HS-5 (cell line): ENCODE data around the gene SLC27A2.
A peak's percentile ranks its signal among the peaks of the same experiment; 100 is the strongest.
"Not testable (repeated sequence)": the region's sequence is repeated elsewhere in the genome, so short reads cannot be mapped to it uniquely, and the experiment has no call there.

Experiments used
- DNase-seq: peaks from one replicate; pipeline ENCODE4 v3.0.0-alpha.2; 2012; ENCODE audit warnings: low read depth

SLC27A2 gene

GRCh38 chr15:50181969-50182218 lies at the start of gene SLC27A2:
TSS of gene SLC27A2 (plus strand) at chr15:50182196. CDS start at chr15:50182428, 232 bp downstream.
- no peak for DNase-seq

- DNase-seq: not testable (repeated sequence)
These were observed 49.6 kb upstream of the SLC27A2 start for GRCh38 chr15:50132251-50132984.

- DNase-seq: peak; percentile 53
These were observed 47.4 kb upstream of the SLC27A2 start for GRCh38 chr15:50134524-50135024.

GRCh38 chr15:50135031-50135551 lies 46.9 kb upstream of the SLC27A2 start:
- DNase-seq: no peak

GRCh38 chr15:50137330-50137761 lies 44.6 kb upstream of the SLC27A2 start:
- DNase-seq: peak; percentile 99

DNA sequence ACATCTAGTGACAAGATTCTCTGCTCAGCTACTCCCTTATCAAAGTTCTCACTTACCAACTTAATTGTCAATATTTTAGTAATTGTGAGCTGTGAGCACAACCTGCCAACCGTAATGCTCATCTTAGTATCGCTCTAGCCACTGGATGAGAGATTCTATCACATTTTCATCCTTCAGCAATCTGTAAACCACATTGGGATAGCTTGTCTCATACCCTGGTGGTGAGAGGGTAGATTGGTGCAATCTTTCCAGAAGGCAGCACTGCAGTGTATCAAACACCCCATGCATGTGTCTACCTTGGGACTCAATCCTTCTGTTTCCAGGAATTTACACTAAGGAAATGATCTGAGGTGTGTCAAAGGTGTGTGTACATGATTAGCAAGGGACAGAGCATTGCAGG lies 44.1 kb upstream of the SLC27A2 start:
- no peak for DNase-seq

GRCh38 chr15:50138391-50138790 lies 43.6 kb upstream of the SLC27A2 start:
- DNase-seq: no peak

DNA sequence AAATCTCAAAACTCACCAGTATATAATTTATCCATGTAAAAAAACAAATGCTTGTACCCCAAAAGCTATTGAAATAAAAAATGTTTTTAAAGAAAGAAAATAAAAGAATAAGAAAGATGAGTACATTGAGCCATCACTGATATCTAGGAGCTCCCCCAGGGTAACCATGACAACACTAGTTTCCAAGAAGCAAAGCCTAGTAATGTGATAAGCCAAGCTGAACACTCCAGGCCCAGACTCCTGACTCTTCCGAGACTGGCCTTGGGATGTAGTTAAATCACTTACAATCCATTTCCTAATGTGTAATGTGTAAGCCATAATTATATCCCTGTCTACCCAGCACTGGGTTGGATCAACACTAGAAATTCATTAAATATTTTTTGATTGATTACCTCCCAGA lies 41.9 kb upstream of the SLC27A2 start:
- DNase-seq: no peak

DNA sequence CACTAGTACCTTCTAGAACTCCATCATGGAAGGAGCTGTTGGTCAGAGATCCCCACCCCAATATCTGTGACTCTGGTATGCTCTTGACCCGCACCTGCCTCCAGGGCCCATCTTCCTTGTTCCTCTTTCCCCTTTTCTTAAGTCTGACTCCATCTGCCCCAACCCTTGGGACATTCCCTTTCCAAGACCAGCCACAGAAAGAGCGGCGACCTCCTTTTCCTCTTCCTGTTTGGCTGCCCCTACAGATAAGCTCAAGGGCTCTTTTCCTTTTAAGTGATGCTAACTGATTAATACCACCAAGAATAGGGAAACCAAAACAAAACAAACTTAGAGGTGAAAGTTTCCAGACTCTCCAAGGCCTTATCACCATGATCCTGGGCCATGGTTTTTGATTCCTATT lies 41.0 kb upstream of the SLC27A2 start:
- no peak for DNase-seq

DNA sequence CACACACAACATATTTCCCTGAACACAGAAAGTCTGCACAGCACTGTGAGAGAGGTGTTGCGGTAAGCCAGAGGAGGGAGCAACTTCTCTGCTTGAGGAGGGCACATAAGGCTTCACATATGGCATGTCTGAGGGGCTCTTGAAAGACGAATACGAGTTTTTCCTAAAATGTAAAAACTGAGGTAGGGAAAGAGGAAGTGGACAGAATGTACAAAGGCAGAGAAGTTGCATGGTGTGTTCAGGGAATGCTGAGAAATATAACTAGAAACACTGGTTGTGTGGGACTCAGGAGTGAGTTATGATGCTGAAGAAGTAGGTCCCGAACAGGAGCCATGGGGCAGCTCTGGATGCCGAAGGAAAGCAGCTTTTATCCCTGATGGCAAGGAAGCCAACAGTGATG lies 40.1 kb upstream of the SLC27A2 start:
- no peak for DNase-seq

DNA sequence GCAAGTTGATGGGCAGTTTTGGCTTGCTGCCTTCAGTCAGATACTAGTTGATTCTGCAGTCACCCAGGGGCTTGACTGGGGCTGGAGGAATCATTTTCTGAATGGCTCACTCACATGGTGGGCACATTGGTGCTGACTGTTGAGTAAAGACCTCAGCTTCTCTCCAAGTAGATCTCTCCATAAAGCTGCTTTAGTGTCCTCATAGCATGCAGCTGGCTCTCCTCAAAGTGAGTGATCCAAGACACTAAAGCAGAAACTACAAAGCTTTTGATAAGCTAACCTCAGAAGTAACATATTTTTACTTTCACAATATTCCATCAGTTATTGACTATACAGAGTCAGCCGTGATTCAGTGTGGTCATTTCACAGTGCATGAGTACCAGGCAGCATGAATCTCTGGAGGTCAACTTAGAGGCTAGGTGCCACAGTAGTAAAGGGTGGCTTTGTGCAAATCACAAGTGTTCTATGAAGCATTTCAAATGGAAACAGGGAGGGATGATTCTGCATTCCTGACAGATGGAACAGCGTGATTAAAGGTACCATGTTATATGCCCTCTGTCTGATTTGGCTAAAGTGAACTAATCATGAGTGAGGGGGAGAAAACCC lies 38.6 kb upstream of the SLC27A2 start:
- no peak for DNase-seq

DNA sequence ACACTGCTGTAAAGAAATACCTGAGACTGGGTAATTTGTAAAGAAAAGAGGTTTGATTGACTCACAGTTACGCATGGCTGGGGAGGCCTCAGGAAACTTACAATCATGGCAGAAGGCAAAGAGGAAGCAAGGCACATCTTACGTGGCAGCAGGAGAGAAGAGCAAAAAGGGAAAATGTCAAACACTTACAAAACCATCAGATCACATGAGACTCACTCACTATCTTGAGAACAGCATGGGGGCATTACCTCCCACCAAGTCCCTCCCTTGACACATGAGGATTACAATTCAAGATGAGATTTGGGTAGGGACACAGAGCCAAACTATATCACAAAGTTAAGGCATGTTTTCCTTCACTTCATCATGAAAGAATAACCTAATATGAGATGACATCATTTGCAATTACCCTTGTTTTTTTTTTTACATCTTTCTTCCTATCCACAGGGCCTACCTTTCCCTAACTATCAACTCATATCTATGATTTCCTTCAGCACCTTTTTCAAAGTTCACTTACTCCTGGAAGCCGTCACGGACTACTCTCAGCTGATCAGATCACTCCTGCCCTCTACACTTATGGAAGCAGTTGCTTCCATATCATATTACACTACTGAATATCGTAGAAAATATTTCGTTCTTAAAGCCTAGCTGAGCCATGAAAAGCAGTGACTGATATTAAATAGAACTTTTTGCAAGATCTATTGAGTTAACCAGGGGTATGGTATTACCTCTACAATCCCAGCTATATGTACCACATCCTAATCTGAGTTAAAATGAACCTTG lies 37.5 kb upstream of the SLC27A2 start:
- DNase-seq: no peak

- peak; percentile 81 for DNase-seq
These were observed 36.5 kb upstream of the SLC27A2 start for GRCh38 chr15:50145451-50145872.

- DNase-seq: no peak
These were observed 35.4 kb upstream of the SLC27A2 start for GRCh38 chr15:50146632-50147031.

DNA sequence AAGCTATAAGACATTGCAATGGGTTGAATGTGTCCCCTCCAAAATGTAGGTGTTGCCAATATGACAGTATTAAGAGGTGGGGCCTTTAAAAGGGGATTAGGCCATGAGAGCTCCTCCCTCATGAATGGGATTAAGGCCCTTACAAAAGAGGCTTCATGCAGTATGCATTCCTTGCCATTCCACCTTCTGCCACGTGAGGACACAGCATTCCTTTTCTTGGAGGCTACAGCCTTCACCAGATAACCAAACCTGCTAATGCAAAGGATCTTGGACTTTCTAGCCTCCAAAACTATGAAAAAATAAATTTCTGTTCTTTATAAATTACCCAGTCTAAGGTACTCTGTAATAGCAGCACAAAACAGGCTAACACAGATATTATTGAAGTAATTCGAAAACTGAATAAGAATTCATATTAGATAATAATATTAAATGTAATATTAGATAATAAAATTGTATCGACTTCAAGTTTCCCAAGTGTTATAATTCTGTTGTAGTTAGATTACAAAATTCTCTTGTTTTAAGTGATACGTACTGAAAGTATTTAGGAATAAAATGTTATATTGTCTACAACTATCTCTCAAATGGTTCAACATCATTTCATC lies 33.5 kb upstream of the SLC27A2 start:
- no peak for DNase-seq

DNA sequence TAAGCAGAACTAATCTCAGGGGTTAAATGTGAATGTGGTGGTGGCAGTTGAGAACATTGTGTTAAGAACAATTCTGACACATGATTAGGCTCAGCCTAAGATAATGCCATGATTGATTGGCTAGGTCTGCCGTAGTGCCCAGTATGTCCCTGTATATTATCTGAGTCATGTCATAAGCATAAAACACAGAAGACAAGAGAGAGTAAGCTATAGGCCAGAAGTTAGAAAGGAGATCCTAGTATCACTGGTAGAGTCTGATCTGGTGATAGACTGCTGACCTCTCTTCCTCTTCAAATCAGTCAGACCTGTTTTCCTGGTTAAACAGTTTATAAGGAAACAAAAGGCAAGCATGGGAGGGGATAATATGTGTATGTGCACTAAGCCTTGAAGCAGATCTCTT lies 32.9 kb upstream of the SLC27A2 start:
- DNase-seq: no peak

DNA sequence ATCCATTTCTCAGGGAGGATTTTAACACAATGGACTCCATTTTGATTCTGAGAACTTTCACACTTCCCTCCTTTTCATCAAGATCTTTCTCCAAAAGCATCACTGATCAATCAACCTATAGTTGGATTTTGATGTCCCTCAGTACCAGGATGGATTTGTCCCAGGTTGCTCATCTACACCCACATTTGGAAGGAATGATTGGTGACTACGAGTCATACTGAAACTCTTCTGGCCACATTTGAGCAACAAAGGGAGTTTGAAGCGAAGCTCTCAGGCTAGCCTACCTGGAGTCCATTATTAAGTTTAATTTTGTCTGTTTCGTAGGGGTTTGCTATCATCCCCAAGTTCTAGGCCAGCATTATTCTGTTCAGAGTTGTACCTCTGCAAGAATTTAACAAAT lies 31.6 kb upstream of the SLC27A2 start:
- no peak for DNase-seq

- no peak for DNase-seq
These were observed 31.1 kb upstream of the SLC27A2 start for GRCh38 chr15:50150851-50151250.

GRCh38 chr15:50151476-50151875 lies 30.5 kb upstream of the SLC27A2 start:
- DNase-seq: no peak

- not testable (repeated sequence) for DNase-seq
These were observed 23.8 kb upstream of the SLC27A2 start for GRCh38 chr15:50158236-50158635.

- peak; percentile 42 for DNase-seq
These were observed 18.9 kb upstream of the SLC27A2 start for GRCh38 chr15:50162969-50163718.
